ENCODE results near the gene RPS8.

DNA sequence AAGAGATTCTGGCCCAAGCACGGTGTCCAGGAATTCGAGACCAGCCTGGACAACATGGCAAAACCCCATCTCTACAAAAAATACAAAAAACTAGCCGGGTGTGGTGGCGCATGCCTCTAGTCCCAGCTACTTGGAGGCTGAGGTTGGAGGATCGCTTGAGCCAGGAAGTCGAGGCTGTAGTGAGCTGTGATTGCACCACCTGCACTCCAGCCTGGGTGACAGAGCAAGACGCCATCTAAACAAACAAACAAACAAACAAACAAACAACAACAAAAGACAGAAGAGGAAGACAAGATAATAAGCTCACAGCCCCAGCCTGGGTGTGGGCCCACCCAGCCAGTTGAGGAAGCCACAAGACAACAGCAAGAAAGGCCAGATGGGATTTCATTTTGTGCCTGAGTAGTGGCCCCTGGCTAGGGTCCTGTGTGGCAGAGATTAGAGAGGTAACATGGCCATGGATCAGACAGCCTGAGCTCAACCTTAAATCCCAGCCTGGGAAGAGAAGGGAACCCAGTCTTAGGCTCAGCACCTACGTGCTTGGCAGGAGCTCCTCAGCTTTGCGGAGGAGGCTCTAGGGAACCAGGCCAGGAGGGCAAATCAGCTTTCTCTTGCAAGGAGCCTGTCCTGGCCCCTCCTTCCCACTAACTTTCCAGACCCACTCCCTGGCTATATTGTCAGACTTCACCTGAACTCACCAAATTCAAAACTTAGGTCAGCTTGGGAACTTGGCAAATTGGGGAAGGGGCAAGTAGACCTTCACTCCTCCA lies 17.6 kb downstream of the RPS8 start:
- TF ChIP-seq, protein P1, sequence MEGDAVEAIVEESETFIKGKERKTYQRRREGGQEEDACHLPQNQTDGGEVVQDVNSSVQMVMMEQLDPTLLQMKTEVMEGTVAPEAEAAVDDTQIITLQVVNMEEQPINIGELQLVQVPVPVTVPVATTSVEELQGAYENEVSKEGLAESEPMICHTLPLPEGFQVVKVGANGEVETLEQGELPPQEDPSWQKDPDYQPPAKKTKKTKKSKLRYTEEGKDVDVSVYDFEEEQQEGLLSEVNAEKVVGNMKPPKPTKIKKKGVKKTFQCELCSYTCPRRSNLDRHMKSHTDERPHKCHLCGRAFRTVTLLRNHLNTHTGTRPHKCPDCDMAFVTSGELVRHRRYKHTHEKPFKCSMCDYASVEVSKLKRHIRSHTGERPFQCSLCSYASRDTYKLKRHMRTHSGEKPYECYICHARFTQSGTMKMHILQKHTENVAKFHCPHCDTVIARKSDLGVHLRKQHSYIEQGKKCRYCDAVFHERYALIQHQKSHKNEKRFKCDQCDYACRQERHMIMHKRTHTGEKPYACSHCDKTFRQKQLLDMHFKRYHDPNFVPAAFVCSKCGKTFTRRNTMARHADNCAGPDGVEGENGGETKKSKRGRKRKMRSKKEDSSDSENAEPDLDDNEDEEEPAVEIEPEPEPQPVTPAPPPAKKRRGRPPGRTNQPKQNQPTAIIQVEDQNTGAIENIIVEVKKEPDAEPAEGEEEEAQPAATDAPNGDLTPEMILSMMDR (IDR thresholded peaks at IDR 0.05), result no peak
- TF ChIP-seq EP300 (IDR thresholded peaks at IDR 0.05) (no peak), POLR2A (IDR thresholded peaks at IDR 0.05) (no peak)
